CD4-positive, alpha-beta T cell treated with Interleukin-6 at 100 ng/mL for 8 hours (primary cell): ENCODE measurements around the gene PAQR5.
"Not testable (repeated sequence)": the region's sequence is repeated elsewhere in the genome, so short reads cannot be mapped to it uniquely, and the experiment has no call there.

Experiments
- DNase-seq: peaks from one replicate; pipeline ENCODE4 v3.0.0-alpha.2; 2020; ENCODE audit warnings: mixed read lengths, low spot score

PAQR5 gene

DNA sequence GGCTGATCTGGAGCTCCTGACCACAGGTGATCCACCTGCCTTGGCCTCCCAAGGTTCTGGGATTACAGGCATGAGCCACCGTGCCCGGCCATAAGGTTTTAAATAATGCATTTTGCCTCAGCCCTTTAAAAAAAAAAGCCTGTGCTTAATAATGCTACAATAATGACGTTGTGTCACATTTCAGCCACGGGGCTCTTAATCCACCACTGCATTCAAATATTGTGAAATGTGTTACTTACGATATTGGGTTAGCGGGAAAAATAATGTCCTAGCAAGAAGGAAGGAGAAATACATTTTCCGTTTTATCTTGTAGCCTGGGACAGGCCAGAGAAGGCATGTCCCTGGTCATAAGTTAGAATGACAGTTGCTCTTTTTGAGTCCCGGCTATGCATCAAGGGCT is 17.6 kb downstream of the PAQR5 start:
- no peak for DNase-seq

DNA sequence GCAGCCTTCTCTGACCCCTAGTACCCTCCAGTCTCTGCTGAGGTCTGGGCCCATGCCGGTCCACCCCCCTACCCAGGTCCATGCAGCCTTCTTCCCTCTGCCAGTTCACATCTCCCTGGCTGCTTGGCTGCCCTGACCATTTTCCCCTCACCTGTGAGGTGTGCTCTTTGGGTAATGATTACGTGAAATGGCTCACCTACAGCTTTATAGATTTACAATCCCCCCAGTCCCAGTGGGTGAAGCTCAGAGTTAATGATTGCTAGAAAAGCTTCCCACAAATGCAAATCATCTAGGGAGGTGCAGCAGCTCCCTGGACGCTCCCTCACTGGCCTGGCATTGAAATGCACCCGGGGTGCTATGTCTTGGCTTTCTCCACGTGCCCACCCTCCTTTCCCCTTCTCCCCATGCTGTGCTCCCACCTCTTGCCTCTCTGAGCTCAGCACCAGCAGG is 18.7 kb downstream of the PAQR5 start:
- DNase-seq: no peak

DNA sequence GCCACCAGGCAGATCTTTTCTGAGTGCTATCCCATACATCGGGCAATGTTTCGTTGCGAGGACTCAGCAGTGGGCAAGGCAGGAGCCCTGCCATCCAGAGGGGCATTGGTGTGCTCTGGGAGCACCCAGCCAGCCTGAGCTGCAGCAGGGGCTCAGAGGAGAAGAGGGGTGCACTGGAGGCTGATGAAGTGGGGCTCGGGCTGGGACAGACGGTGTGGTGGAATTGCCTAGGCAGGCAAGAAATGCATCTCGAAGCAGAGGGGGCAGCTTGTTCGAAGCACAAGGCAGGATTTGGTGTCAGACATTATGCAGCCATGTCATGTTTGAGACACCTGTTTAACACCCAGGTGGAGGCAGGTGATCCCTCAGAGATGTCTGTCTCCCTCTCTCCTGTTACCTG is 19.3 kb downstream of the PAQR5 start:
- no peak for DNase-seq

DNA sequence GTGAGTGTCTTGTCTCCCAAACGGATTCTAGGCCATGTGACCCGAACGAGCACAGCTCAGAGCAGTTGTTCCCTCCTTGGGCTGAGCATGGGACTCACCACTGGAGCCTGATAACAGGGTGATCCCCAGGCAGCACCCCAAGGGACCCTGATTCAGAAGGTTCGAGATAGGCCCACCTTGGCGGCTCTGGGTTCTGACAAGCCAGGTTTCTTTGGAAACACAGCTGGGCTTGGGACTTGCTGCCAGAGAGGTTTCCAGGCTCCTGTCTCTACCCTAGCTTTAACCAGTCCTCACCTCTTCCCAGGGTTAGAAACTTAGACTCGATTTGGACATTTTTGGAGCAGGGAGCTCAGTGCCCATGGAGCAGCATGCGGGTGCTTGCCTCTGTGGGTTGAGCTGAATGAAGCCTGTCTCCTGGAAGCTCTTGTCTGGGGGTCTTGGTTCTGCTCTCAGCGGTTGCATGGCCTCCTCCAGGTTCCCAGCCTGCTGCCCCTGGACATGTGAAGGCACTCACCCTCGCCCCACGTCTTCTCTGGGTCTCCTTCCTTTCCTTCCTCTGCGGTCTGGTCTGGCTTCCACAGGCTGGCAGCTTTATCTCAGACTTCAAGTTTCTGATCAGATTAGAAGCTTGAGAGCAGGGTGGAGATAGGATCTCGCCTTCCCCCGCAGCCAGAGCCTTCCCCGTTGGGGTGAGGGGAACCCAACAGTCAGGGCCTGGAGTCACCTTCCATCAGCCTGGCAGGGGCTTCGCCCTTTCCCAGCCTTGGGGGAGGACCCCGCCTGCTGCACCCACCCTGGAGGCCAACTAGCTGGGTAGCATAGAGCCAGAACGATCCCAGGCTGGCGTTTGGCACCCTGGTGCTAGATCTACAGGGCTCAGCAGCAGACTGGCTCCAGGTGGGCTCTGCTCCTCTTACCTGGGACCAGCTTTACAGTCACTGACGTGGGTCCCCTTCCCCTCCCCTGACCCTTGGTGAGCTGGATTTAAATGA is 21.0 kb downstream of the PAQR5 start:
- DNase-seq: no peak

DNA sequence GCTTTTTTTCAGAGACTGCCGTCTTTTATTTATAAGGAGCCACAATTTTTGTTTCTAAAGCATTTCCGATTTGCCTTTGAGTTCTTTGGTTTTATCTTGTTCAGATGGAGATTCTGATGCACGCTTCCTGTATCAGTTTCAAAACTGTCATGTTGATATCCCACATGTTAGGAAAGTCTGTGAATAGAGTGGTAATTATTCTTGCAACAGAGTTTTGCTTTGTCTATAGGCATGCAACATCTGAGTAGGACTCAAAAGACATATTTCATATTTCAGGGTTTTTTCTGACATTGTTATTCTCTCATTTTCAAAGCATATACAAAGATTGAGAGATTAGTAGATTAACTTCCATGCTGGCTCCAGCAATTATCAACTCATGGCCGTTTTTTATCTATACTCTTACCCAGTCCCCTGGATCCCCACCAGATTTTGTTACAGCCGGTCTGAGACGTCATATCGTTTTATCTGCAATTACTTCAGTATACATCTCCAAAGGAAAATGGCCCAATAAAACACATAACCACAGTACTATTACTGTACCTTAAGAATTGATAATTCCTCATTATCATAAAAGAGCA is 22.4 kb downstream of the PAQR5 start:
- DNase-seq: no peak

DNA sequence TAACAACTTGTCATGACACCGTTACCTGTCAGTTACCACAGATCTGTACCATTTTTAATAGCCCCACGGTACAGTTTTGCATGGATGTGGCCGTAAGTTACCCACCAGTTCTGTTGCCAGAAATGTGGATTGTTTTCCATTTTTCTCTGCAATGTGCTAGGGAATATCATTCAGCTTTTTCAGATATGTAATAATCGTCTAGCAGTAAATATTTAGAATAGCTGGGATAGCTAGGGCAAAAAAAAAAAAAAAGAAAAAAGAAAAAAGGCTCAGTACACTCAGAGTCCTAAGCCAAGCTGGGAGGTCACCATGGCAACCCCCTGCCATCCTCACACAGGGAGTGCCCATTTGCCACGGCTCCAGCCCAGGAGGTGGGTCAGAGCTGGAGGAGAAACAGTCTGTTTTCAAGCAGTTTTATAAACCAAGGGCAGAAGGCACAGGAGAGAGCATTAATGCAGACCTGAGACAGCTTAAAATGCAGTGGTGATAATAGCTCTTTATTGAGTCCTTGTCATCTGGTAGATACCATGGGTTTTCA is 25.2 kb downstream of the PAQR5 start:
- no peak for DNase-seq

DNA sequence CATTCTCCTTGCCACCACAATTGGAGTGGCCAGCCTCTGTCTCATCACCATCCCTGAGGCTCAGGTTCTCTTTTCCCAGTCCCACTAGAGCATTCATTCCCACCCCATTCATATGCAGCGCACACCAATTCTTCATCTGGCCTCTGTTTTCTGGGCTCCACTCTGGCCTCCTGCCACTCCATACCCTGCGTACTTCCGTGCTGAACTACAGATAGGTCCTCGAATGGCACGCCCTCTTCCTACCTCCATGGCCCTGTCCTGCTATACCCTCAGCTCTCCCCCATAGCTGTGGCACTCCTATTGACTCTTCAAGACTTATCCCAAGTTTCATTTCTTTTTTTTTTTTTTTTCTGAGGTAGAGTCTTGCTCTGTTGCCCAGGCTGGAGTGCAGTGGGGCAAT is 25.9 kb downstream of the PAQR5 start:
- DNase-seq: no peak

DNA sequence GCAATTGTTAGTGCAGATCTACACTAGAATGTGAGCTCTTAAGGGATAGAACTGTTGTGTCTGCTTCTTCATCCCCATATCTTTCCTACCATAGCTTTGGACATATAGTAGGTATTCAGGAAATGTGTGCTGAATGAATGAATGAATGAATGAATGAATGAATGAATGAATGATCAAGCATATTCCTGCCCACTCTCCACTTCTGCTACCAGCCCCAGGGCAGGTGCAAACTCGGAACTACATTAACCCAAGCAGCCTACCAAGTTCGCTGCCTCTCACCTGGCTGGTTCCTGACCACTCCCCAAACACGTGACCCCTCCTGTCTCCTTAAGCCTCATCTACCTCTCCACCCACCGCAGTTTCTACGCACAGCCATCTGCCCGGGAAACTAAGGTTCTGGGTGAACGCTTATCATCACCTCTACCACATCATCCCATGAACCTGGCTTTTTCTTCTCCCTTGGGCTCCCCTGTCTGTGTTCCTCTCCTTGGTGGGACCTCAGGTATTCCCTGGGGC is 26.8 kb downstream of the PAQR5 start:
- DNase-seq: no peak

DNA sequence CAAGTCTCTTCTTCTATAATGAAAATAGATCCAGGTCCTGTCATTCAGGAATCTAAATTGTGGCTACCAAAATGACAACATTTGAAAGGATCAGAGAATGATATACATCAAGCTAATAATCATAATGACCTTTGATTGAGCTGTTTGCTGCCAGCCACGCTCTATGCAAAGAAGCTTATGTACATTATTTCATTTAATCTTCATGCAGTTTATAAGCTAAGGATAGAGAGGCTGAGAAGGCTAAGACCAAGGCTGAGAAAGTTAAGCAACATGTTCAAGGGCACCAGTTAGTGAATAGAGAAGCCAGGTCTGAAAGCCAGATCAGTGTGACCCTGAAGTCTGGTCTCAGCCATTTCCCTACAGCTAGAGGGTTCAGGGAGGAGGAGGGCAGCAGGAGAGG is 29.4 kb downstream of the PAQR5 start:
- DNase-seq: no peak

DNA sequence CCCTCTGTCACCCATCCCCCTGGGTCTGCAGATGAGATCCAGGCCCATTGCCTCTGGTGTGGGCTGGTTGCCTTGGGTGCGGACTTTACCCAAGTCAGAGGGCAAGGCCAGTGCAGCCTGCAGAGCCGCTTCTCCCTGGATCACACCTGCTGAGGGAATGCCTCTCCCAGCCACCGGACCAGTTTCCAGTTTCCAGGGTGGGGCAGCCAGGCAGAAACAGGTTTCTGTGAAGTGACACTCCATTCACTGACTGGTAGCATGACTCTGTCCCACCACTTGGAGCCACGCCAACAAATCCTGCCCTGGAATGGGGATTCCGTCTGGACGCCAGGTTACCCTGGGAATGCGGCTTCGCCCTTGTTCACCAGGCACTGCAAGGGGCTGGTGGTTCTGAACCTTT is 30.0 kb downstream of the PAQR5 start:
- no peak for DNase-seq

DNA sequence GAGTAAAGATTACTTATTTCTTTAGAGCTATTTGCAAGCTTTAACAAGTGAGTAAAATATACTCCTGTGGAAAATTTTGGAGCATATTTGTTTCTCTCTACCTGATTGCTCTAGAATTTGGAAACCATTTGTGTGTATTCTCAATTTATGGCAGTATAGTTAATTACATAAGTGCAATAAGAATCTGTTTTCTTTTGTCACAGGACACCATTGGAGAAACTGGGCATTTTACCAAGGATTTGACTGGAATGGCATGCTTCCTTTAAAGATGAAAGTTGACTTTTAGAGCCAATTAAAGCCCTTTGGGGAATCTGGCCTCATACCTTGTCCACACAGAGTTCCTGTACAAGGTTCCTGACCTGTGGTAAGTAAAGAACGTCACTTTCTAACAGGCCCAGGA is 38.4 kb downstream of the PAQR5 start:
- DNase-seq: no peak

DNA sequence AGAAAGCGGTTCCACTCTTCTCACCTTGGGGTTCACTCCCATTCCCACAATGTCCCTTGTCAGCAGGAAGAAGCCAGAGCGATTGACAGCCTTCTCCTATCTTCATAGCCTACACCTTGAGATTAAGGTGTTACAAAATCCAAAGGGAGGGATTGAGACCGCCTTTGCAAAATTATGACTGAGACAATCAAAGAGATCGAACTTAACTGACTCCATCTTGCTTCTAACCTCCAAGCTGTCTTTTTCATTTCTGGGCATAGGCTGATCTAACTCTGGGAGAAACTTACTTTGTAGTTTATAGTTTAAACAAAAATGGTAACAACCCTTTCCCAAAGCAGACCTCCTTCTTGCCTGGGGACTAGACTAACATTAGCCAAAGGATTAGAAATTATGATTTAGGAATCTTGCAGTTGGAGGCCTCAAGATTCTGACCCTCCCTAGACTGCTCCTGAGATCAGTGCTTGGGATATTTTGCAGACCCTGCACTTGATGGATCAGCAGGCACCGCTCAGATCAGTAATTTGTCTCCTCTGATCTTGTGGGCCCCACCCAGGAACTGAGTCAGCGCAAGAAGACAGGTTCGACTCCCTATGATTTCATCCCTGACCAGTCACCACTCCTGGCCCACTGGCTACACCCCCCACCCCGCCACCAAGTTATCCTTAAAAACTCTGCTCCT is 40.0 kb downstream of the PAQR5 start:
- no peak for DNase-seq

DNA sequence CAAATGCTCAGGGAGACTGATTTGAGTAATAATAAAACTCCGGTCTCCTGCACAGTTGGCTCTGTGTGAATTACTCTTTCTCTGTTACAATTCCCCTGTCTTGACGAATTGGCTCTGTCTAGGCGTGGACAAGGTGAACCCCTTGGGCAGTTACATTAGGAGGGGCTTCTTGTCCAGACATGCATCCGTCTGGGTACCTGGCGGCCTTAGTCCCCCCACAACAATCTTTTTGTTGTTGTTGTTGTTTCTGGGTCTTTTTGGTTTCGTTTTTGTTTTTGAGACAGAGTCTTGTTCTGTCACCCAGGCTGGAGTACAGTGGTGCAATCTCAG is 40.5 kb downstream of the PAQR5 start:
- DNase-seq: not testable (repeated sequence)

DNA sequence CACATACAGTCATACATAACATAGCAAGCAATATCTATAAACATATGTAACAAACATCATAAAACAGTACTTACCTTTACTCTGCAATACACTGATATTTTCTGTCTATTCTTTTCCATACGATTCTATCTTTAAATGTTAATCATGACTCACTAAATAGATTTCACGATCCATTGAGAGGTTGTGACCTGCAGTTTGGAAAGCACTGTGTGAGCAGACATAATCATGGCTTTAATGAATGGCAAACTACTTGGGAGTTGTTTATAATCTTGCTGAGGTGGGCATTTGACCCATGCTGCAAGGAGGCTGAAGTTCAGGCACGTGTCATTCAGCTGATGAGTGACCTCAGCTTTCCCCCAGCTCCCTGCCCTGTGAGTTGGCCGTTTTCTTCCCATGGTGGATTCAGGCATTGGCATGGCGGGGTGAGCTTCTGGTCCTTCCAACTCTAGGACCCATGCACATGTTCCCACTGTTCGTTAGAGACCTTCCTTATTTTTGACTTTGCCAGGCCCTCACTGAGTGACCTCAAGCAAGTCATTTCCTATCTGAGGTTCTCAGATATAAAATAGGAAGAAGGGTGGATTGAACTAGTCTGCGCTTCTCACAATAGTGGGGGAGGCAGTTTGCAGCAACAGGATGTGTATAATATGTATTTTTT is 41.7 kb downstream of the PAQR5 start:
- DNase-seq: no peak

DNA sequence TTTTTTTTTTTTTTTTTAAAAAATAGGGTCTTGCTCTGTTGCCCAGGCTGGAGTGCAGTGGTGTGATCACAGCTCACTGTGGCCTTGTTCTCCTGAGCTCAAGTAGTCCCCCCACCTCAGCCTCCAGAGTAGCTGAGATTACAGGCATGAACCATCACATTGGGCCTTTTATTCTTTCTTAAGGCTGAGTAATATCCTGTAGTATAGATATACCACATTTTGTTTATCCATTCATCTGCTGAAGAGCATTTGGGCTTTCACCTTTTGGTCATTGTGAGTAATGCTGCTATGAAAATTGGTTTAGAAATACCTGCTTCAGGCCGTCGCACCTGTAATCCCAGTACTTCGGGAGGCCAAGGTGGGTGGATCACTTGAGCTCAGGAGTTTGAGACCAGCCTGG is 42.6 kb downstream of the PAQR5 start:
- DNase-seq: no peak

DNA sequence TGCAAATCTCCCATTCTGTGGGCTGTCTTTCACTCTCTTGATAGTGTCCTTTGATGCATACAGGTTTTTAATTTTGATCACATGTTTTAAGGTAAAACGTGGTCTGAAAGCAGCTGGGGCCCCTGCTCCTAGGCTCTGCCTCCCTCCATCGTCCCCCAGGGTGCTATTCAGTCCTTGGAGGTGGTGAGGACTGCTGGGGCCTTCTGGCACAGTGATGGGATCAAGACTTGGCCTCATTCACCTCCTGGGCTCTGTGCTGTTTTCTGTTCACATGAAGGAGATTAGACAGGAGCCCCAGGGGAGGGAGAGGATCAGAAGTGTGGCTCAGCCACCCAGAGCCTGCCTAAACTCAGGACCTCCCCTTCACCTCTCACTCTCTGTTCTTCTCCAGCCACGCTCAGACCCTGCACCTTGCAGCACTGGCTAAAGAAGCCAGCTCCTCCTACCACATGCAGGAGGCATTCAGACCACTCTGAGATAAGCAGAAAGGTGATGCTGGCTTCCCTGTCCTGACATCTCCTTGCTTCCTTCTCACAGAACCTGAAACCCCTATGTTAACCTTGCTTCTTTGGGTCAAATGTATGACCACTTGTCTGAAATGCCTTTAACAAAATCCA is 43.9 kb downstream of the PAQR5 start:
- no peak for DNase-seq

DNA sequence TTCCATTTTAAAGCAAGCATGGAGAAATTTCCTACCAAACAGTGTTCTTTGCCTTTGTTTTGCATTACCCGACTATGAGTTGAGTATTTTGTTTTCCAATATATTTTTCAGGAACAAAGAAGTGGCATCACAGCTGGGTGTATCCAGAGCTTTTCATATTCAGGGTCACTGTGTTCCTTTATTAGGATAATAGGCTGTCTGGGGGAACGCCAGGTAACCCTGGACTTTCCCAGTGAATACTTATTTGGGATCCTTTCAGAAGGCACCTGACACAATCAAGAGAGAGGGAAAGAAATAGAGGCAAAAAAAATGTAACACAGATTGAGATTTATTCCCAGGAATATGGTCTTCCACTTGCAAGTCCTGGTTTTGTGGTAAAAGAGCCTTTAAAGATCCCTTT is 44.4 kb downstream of the PAQR5 start:
- DNase-seq: no peak

DNA sequence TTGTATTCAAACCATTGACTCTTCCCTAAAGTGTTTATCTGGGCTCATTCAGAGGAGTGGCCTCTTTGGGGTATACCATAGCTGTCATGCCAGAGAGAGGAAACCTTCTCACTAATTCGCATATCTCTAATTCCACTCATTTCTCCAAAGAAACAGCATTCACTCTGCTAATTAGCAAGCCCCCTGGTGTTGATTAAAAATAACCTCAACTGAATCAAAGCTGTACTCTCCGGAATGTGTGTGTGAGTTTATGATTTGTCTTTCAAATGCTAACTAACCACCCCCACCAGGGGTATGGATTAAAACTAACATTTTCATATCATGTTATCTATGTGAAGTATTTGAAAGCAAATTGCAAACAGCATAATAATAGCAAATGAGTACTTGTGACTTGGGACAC is 45.5 kb downstream of the PAQR5 start:
- DNase-seq: no peak

DNA sequence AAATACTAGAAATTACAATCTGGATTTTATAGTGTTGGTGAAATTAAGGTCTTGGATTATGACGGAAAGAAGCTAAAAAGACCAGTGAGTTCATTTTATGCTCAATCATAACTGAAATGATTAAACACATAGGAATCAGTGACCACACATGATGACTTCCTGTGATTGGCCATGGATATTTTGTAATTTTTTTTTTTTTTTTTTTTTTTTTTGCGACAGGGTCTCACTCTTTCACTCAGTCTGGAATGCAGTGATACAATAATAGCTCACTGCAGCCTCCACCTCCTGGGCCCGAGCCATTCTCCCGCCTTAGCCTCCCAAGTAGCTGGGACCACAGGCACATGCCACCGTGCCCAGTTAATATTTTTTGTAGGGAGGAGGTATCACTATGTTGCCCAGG is 47.4 kb downstream of the PAQR5 start:
- DNase-seq: no peak

DNA sequence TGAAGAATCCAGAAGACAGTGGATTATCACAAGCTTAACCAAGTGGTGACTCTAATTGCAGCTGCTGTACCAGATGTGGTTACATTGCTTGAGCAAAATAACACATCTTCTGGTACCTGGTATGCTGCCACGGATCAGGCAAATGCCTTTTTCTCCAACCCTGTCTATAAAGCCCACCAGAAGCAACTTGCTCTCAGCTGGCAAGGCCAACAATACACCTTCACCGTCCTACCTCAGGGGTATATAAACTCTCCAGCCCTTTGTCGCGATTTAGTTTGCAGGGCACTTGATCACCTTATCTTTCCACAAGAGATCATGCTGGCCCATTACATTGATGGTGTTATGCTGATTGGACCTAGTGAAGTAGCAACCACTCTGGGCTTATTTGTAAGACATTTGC is 52.6 kb downstream of the PAQR5 start:
- no peak for DNase-seq

DNA sequence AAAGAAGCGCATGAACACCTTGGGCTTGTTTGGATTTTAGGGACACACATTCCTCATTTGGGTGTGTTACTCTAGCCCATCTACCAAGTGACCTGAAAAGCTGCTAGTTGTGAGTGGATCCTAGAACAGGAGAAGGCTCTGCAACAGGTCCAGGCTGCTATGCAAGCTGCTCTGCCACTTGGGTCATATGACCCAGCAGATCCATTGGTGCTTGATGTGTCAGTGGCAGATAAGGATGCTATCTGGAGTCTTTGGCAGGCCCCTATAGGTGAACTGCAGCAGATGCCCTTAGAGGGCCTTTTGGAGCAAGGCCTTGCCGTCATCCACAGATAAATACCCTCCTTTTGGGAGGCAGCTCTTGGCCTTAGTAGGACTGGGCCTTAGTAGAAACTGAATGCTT is 53.2 kb downstream of the PAQR5 start:
- DNase-seq: no peak
